ENCODE data around the gene UACA. TPM values are rescaled to one million over a fixed set of nuclear protein-coding genes. Genes with fewer than 3 reads are reported as not detected.

The UACA gene
- total RNA-seq, 1 donor from 2014 or later: 264 TPM

DNA sequence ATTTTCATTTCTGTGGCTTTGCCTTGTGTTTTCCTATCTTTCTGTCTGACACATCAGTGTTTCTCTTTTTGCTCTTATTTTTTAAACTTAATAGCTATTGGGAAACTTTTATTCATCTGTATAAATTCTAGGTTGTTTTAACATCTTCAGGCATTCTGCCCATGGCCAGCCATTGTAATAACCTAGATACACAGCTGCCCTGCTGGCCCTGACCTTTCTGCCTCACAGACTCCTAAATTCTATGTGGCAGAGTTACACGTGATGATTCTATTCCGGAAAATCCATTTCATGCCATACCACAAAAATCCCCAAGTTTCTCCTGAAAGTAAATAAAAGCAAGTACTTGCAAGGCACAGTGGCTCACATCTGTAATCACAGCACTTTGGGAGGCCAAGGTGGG, 150.1 kb downstream of the UACA start:
- TF ChIP-seq, protein P1, sequence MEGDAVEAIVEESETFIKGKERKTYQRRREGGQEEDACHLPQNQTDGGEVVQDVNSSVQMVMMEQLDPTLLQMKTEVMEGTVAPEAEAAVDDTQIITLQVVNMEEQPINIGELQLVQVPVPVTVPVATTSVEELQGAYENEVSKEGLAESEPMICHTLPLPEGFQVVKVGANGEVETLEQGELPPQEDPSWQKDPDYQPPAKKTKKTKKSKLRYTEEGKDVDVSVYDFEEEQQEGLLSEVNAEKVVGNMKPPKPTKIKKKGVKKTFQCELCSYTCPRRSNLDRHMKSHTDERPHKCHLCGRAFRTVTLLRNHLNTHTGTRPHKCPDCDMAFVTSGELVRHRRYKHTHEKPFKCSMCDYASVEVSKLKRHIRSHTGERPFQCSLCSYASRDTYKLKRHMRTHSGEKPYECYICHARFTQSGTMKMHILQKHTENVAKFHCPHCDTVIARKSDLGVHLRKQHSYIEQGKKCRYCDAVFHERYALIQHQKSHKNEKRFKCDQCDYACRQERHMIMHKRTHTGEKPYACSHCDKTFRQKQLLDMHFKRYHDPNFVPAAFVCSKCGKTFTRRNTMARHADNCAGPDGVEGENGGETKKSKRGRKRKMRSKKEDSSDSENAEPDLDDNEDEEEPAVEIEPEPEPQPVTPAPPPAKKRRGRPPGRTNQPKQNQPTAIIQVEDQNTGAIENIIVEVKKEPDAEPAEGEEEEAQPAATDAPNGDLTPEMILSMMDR (IDR thresholded peaks at IDR 0.05): no peak
- peaks cover 23% of the 10 kb centered on the region for H3K4me1 Mint-ChIP-seq (ENCODE audit: unreplicated experiment)
- no peak for DNase-seq (ENCODE audit: extremely low spot score, unreplicated experiment)
- peaks cover 2% of the 10 kb centered on the region for H3K36me3 Mint-ChIP-seq (ENCODE audit: unreplicated experiment)
- H3K9me3 Mint-ChIP-seq (ENCODE audit: unreplicated experiment): no peaks in the 10 kb centered on the region
- peaks cover 22% of the 10 kb centered on the region for H3K27me3 Mint-ChIP-seq (ENCODE audit: unreplicated experiment)
- no peak overlapping the region for H3K27ac Mint-ChIP-seq (ENCODE audit: unreplicated experiment)
- H3K4me3 Mint-ChIP-seq (ENCODE audit: unreplicated experiment): no peak overlapping the region

DNA sequence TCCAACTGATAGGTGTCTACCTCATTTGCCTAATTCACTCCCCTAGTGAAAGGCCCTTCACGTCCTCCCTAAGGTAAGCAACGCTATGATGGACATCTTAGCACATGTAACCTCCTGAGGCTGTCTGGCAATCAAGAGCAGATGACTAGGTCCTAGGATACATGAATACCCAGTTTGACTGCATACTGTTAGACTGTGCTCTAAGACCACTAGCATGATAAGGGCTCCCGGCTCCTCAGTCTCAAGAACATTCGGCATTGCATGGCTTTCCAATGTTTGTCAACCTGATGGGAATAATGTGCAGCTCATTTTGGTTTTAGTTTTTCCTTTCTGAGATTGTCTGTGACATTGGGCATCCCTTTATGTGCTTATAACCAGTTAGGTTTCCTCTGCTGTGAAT, 152.1 kb downstream of the UACA start:
- peaks cover 24% of the 10 kb centered on the region for H3K27me3 Mint-ChIP-seq (ENCODE audit: unreplicated experiment)
- no peak overlapping the region for H3K4me3 Mint-ChIP-seq (ENCODE audit: unreplicated experiment)
- H3K4me1 Mint-ChIP-seq (ENCODE audit: unreplicated experiment): peaks cover 23% of the 10 kb centered on the region
- DNase-seq (ENCODE audit: extremely low spot score, unreplicated experiment): no peak
- TF ChIP-seq, protein P1 (IDR thresholded peaks at IDR 0.05): no peak
- peaks cover 1% of the 10 kb centered on the region for H3K36me3 Mint-ChIP-seq (ENCODE audit: unreplicated experiment)
- no peaks in the 10 kb centered on the region for H3K9me3 Mint-ChIP-seq (ENCODE audit: unreplicated experiment)
- no peak overlapping the region for H3K27ac Mint-ChIP-seq (ENCODE audit: unreplicated experiment)

DNA sequence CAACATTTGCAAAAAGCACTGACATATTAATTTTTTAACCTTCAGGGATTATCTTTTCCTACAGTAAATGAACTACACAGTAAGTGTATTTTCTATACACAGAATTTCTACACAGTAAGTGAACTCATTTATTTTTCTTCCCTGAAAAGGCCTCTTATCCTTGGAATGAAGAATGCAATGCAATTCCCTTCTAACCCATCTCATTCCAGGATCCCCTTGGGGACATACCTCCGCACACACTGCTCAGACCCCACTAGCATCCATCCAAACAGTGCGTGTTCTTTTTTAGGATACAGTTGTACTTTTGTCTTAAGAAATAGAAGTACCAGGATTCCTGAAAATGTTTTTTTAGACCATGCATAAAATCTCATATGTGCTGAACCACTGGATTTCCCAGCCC, 152.8 kb downstream of the UACA start:
- Mint-ChIP-seq H3K9me3 (ENCODE audit: unreplicated experiment) (no peaks in the 10 kb centered on the region), H3K4me1 (ENCODE audit: unreplicated experiment) (peaks cover 30% of the 10 kb centered on the region), H3K27me3 (ENCODE audit: unreplicated experiment) (peaks cover 24% of the 10 kb centered on the region), H3K4me3 (ENCODE audit: unreplicated experiment) (no peak overlapping the region), H3K27ac (ENCODE audit: unreplicated experiment) (peak overlapping the region; percentile 11), H3K36me3 (ENCODE audit: unreplicated experiment) (peaks cover 1% of the 10 kb centered on the region)
- DNase-seq (ENCODE audit: extremely low spot score, unreplicated experiment): no peak
- TF ChIP-seq, protein P1 (IDR thresholded peaks at IDR 0.05): no peak

DNA sequence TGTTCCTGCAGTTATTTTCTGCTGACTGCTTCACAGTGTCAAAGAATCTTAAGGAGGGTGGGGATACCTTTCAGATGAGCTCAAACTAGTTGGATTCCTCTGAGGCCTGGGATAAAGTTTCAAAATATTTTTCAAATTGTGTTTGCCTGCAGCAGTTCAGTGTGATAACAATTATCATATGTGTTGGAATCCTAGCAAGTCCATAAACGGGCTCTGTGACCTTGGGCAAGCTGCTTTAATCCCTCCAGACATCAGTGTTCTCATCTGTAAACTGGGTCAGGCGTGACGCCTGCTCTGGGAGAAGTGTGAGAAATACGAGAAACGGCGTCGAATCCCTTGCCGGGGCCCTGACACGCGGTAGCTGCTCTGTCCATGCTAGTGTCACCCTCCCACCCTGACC, 153.5 kb downstream of the UACA start:
- H3K4me1 Mint-ChIP-seq (ENCODE audit: unreplicated experiment): peaks cover 37% of the 10 kb centered on the region
- no peak for DNase-seq (ENCODE audit: extremely low spot score, unreplicated experiment)
- no peak overlapping the region for H3K27ac Mint-ChIP-seq (ENCODE audit: unreplicated experiment)
- TF ChIP-seq, protein P1 (IDR thresholded peaks at IDR 0.05): no peak
- H3K4me3 Mint-ChIP-seq (ENCODE audit: unreplicated experiment): no peak overlapping the region
- H3K27me3 Mint-ChIP-seq (ENCODE audit: unreplicated experiment): peaks cover 22% of the 10 kb centered on the region
- peaks cover 1% of the 10 kb centered on the region for H3K36me3 Mint-ChIP-seq (ENCODE audit: unreplicated experiment)
- H3K9me3 Mint-ChIP-seq (ENCODE audit: unreplicated experiment): no peaks in the 10 kb centered on the region

DNA sequence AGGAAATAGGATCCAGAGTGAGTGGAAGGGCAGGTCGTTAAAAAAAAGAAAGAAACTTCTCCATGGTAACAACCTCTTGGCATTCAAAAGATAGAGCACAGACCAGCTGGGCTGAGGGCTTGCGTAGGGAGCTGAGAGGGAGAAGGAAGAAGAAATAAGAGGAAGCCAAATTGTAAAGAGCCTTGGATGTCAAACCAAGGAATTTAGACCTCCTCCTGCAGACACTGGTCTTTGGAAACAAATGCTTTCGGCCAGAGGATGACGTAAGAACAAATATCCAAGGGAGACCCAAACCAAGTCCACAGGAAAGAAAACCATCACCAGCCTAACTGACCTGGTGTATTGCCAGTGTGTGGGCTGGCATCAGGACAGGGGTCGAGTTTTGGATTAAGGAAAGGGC, 155.2 kb downstream of the UACA start:
- no peaks in the 10 kb centered on the region for H3K9me3 Mint-ChIP-seq (ENCODE audit: unreplicated experiment)
- no peak for DNase-seq (ENCODE audit: extremely low spot score, unreplicated experiment)
- H3K4me3 Mint-ChIP-seq (ENCODE audit: unreplicated experiment): no peak overlapping the region

More for the DNA sequence above, 155.2 kb downstream of the UACA start:
- Mint-ChIP-seq H3K36me3 (ENCODE audit: unreplicated experiment) (peaks cover 5% of the 10 kb centered on the region), H3K4me1 (ENCODE audit: unreplicated experiment) (peaks cover 41% of the 10 kb centered on the region), H3K27ac (ENCODE audit: unreplicated experiment) (no peak overlapping the region), H3K27me3 (ENCODE audit: unreplicated experiment) (peaks cover 15% of the 10 kb centered on the region)
- TF ChIP-seq, protein P1 (IDR thresholded peaks at IDR 0.05): no peak

All from osteocyte (in vitro differentiated cells).